ENCODE data around the gene ZNF18.

DNA sequence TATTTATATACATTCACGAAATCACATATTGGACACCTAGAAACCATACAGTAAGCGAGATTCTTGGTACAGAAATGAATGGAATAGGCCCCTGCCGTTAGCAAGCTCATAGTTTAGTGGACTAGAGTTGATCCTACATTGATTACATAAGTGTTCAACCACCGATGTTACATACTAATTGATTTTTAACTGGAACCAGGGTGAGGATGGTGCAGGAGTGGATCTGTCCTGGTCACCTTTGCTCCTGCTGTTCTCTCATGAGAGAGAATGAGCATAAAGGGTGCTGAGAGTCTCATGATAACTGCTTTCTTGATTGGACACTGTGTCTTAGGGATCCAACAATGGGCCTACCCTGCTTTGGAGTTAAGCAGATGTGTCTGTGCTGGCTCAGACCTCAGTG lies 37.3 kb upstream of the ZNF18 start:
- TF ChIP-seq POLR2AphosphoS5 (IDR thresholded peaks at IDR 0.05), result no peak
- no peak for TF ChIP-seq CTCF (IDR thresholded peaks at IDR 0.05)
- TF ChIP-seq POLR2A (IDR thresholded peaks at IDR 0.05), result no peak

Data from transverse colon (tissue), 4 donors.